GM19397 (cell line): ENCODE measurements around the gene GPR161.
"Not testable (repeated sequence)": the region's sequence is repeated elsewhere in the genome, so short reads cannot be mapped to it uniquely, and the experiment has no call there.

Experiments
- ATAC-seq: cut with Tn5 transposase; IDR thresholded peaks from one replicate; pipeline ENCODE4 v1.9.1; 2021; ENCODE audit warnings: mild to moderate bottlenecking, moderate library complexity; ENCODE audit not compliant: unreplicated experiment

The GPR161 gene, protein sequence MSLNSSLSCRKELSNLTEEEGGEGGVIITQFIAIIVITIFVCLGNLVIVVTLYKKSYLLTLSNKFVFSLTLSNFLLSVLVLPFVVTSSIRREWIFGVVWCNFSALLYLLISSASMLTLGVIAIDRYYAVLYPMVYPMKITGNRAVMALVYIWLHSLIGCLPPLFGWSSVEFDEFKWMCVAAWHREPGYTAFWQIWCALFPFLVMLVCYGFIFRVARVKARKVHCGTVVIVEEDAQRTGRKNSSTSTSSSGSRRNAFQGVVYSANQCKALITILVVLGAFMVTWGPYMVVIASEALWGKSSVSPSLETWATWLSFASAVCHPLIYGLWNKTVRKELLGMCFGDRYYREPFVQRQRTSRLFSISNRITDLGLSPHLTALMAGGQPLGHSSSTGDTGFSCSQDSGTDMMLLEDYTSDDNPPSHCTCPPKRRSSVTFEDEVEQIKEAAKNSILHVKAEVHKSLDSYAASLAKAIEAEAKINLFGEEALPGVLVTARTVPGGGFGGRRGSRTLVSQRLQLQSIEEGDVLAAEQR

DNA sequence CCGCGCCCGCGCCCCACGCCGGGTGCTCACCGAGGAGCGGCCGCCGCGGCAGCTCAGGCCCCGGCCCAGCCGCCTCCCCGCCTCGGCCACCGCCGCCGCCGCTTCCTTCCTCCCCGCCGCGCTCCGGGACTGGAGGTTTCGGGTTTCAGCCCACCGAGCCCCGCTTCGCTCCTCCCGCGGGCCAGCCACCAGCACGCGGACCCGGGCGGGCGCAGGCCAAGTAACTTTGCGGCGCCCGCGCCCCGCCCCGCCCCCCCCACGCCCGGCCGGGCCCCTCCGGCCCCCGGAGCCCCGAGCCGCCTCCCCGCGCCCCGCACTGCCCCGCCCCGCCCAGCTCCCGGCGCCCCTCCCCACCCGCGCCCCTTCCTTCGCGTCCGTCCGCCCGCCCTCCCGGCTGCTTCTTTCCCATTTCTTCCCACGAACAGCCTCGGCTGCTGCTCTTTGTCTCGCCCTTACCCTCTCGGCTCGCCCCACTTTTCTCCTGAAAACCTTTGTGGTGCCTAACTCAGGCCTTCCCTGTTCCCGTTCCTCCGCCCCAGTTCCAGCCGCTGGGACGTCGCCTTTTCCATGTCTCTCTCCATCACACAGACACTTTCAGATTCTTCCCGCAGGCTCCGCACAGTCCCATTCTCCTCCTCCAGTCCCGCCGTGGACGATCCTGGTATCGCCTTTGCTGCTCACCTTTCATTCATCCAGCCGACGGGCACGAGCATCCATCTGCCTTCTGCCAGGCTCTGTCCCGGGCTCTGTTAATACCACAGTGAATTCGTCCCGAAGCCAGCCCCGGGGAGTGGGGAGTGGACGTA, at the start of gene GPR161:
Gene GPR161, minus strand, starts transcription at position 222 of the 806 bp plus-strand sequence. CDS start 32,080 bp downstream, outside the sequence.
- peak; percentile 39 for ATAC-seq

DNA sequence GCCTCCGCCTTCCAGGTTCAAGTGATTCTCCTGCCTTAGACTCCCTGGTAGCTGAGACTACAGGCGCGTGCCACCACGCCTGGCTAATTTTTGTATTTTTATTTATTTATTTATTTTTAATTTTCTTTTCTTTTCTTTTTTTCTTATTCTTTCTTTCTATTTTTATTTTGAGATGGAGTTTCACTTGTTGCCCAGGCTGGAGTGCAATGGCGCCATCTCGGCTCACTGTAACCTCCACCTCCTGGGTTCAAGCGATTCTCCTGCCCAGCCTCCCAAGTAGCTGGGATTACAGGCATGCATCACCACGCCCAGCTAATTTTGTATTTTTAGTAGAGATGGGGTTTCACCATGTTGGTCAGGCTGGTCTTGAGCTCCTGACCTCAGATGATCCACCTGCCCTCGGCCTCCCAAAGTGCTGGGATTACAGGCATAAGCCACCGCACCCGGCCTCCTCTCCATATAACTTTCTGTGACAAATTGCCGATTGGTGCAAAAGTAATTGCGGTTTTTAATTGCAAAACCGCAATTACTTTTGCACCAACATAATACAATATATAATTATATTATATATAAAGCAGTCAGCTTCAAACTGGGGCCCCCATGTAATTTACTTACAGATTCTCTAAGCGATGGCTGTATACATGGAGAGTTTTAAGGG, 44.5 kb upstream of the GPR161 start:
- not testable (repeated sequence) for ATAC-seq

DNA sequence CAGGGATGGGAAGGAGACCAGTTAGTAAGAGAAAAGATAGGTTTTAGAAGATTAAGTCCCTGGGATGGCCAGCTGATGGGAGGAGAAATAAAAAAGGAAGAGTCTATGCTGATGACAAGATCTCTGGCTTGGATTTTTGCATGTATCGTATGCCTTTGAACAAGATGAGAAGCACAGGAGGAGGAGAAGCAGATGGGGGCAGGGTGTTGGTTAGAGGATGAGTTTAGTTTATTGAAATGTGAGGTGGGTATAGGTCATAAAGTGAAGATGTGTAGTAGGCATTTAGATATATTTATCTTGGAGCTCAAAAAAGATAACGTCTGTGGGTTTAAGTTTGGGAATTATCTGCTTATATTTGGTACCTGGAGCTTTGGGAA, 43.4 kb upstream of the GPR161 start:
- ATAC-seq = no peak

DNA sequence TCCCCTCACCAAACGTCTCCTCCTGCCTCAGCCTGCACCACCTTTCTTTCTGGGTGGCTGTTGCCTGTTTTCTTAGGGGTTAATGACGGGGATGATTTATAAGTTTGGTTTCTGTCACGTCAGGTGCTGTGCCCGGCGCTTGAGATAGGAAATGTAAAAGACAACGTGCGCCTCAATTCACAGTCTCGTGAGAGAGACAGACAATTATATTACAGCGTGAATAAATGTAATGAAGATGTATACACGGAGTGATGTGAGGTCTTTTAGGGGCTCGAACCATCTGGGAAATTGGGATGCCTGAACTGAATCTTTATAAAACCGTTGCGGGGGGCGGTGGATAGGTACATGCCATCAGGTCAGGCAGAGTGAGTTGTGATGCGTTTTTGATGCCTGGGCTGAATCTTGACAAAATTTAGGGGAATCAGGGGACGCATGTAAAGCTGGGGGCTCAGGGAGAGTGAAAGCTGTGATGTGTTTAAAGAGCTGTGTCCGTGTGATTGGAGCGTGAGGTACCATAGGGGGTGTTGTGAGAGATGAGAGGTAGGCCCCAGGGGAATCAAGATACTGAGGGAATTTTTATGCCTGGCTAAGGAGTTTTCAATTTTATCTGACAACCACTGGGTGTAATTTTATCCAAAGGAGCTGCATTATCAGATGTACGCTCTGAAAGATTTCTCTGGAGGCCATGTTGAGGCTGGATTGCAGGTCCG, 42.9 kb upstream of the GPR161 start:
- no peak for ATAC-seq

DNA sequence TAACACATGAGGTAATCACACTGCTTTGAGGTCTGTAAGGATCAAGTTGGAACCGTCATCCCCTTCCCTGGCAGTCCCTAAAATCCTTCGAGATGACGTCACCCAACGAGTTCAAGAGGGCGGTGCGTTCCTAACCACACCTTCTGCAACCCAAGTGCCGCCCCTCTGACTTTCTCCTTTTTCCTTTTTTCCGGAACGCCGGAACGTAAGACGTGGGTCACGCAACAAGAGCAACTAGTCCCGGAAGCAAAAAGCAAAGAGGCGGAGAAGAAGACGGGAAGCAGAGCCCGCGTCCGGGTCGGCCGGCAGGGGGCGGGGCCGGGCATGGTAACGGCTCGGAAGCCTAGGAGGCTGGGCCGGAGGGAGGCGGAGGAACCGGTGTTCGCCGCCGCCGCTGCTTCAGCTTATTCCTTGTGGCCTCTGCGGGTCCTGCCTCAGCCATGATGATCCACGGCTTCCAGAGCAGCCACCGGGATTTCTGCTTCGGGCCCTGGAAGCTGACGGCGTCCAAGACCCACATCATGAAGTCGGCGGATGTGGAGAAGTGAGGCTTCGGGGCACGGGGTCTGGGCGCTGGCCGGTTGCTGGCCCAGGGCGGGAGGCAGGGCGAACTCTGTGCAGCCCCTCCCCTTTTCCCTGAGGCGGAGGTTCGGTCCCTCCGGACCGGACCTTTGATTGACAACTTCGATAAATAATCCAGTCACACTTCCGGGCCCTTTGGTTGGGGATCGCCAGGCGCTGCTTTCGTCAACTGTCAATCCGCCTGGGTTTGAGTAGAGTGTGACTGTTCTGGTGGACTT, 42.1 kb upstream of the GPR161 start, which contains the start of gene TIPRL:
Gene TIPRL, plus strand, starts transcription at position 325 of the 800 bp plus-strand sequence. Its CDS starts 116 bp downstream, at position 441.
- peak; percentile 86 for ATAC-seq

DNA sequence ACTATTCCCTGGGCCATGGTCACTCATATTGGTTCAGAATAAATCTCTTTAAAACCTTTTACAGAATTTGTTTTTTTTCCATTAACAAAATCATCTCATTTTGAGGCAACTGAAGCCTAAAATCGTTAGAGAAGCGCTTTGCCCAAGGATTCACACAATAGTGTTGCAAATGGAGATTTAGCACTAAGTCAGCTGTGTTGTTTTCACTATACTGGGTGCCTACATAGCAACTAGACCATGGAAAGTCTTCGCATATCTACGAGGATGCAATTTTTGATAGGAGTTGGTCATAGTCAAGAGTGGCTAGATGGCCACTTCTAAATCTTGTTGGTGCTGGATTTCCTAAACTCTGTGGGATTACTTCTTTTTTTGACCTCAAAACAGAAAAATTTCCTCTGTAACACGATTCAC, 41.5 kb upstream of the GPR161 start:
- no peak for ATAC-seq

DNA sequence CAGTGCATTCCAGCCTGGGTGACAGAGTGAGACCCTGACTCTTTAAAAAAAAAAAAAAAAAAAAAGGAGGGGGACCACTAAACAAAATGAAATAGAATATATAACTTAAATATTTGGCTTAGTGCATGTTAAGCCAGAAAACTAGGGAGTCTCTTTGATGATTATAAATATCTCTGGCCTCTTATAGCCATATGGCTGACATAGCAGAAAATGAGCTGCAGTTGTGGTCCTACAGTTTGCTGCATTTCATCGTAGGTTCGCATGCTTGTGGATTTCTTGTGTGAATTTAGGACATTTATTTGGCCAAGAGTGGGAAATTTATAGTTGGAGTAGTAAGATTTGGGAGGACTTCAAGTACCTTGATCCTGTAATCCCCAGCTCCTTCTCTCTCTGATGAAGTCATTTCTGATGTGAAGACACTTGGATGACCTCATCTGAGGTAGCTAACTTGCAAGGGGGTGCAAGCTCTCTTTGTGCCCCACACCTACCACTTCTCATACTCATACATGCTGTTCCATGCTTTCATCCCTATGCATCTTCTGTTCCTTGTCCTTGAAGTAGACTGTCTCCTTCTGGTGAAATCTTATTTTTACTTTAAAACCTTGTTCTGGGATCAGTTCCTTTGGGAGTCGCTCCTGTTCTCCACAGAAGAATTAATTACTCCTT, 35.7 kb upstream of the GPR161 start:
- no peak for ATAC-seq

DNA sequence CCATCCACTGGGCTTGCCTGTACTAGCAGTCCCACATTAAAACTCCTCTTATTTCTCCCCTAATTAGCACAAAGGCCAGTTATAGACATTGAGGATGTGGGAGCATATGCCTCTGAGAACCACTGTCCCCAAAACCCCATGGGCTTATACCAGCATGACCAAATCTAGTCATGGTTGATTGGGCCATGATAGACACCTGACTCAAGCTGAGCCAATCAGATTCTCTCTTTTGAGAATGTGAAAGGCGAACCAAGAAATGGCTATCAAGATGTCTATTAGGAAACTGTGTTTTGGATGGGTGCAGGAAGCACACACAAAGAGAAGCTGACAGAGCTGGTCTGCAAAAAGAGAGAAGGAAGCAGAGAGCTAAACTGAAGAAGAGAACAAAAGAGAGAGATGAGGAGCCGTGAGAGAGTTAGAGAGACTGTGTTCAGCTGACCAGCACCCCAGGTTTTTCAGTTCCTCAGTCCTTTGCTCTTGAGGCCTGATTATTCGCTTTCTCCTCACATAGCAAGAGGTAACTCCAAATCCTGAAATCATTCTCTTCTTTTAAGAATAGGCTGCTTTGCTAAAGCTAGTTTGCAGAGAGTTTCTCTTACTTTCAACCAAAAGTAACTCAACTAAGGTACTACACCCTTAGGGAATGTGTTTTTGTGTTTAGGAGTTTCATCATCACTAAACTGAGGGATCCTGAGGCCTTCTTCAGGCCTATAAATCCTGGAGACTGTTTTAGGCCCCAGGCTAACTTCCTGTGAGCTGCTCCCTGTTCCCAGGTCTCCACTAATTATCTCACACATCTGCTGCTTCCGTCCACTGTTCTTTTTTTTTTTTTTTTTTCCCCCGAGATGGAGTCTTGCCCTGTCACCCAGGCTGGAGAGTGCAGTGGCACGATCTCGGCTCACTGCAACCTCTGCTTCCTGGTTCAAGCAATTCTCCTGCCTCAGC, 34.1 kb upstream of the GPR161 start:
- ATAC-seq = no peak

DNA sequence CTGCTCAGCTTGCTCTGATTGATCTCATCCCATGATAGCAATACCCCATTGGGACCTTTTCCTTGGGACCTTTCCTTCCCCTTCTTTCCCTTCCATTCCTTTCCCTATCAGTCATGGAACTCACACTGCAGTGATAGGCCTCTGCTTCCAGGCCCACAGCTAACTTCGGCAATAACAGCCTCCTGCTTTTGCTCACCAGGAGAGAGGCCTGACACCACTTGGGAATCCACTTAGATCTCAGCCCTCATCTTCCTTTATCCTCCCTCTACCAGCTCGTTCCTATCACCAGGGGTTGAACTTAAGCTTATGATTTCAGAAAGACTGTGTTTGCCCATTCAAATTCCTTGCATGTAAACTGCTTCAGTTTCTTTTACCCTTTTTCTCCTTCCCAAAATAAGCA, 31.1 kb upstream of the GPR161 start:
- ATAC-seq = no peak

DNA sequence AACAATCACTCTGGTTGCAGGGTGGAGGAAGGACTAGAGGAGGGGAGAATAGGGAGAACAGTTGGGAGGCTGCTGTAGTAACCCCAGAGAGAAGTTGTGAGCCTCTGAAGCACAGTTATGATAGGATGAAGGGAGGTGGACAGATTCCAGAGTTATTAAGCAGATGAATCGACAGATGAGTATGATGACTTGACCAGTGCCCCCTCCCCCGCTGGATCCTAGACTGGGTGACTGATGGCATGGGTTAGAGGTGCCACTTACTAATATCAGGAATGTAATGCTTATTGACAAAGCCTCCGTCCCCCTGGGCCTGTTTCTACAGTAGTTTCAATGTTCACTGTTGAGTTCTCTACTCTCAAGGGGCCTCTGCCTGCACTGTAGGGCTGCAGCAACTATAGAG, 28.0 kb upstream of the GPR161 start:
- ATAC-seq = no peak

DNA sequence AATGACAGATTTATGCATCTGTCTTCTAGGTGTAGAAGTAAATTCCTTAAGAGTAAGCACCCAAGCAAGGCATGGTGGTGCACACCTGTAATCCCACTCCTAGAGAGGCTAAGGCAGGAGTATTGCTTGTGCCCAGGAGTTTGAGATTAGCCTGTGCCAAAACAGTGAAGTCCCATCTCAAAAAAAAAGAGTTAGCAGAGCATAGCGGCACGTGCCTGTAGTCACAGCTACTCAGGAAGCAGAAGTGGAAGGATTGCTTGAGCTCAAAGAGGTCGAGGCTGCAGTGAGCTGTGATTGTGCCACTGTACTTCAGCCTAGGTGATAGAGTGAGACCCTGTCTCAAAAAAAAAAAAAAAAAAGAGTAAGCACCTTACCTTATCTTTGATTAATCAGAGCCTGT, 26.9 kb upstream of the GPR161 start:
- no peak for ATAC-seq

DNA sequence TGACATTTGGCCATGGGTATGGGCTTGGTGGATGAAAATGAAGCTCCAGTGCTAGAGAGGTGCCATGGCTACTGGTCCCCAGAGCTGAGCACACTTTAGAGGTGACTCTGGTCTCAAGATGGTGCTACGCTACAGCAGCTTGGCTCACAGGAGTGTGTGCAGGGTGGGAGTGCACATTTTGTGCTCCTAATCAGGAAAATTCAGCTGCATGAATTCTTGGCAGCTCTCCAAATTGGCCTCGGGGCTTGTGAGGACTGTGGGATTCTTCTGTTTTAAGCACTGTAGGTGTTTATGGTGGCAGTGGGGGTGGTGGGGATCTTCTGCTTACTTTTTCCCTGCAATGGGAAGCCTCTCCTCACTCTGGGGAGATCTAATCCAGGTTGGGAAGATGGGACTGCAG, 24.7 kb upstream of the GPR161 start:
- no peak for ATAC-seq

DNA sequence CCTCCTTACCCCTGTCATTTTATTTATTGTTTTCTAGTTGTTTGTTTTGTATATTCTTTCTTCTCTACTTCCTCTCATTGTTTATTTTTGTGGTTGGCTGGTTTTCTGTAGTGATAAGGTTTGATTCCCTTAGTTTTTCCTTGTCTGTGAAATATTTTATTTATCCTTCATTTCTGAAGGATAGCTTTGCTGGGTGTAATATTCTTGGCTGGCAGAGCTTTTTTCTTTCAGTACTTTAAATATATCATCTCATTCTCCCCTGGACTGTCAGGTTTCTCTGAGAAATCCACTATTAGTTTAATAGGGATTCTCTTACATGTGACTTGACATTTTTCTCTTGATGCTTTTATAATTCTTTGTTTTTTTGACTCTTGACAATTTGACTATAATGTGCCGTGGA, 23.2 kb upstream of the GPR161 start:
- no peak for ATAC-seq

DNA sequence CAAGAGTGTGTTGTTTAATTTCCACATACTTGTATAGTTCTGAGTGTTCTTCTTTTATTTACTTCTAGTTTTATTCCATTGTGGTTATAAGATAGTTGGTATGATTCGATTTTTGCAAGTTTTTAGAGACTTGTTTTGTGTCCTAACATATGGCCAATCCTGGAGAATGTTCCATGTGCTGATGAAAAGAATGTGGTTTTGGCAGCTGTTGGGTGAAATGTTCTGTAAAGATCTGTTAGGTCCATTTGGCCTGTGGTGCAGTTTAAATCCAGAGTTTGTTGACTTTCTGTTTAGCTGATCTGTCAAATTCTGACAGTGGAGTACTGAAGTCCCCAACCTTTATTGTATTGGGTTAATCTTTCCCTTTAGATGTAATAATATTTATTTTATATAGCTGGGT, 22.5 kb upstream of the GPR161 start:
- ATAC-seq = no peak

DNA sequence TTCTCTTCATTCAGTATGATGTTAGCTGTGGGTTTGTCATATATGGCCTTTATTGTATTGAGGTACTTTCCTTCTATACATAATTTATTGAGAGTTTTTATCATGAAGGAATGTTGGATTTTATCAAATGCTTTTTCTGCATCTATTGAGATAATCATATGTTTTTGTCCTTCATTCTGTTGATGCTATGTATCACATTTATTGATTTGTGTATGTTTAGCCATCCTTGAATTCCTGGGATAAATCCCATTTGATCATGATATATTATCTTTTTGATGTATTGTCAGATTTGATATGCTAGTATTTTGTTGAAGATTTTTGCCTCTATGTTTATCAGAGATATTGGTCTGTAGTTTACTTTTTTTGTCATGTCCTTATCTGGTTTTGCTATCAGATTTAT, 20.9 kb upstream of the GPR161 start:
- ATAC-seq = no peak

DNA sequence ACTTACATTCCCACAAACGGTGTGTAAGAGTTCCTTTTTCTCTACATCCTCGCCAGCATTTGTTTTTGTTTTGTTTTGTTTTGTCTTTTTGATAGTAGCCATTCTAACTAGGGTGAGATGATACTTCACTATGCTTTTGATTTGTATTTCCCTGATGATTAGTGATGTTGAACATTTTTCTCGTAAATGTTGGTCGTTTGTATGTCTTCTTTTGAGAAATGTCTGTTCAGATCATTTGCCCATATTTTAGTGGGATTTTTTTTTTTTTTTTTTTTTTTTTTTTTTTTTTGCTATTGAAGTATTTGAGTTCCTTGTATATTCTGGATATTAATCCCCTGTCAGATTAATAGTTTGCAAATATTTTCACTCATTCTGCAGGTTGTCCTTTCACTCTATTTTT, 19.2 kb upstream of the GPR161 start:
- ATAC-seq = no peak

DNA sequence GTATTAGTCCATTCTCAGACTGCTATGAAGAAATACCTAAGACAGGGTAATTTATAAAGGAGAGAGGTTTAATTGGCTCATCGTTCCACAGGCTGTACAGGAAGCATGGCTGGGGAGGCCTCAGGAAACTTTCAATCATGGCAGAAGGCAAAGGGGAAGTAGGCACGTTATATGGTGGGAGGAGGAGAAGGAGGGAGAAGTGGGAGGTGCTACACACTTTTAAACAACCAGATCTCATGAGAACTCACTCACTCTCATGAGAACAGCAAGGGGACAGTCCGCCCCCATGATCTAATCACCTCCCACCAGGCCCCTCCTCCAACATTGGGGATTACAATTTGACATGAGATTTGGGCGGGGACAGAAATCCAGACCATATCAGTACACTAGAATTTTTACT, 18.0 kb upstream of the GPR161 start:
- not testable (repeated sequence) for ATAC-seq

DNA sequence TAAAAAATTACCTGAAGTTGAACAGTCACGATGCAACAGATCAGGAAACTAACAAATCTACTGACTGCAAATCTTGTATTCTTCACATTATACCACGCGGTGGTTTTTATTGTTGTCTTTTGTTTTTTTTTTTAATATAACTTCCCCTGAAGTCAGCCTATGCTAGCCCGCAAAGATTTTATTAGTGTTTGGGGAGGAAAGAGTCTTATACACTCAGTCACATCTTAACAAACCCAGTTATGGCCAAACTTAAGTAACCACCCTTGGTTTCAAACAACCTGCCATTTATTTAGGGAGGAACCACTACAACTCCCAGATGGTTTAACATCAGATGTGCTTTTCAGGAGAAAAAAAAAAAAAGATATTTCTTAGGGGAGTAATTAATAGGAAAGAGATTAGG, 15.2 kb upstream of the GPR161 start:
- ATAC-seq = no peak
